Fibroblast of lung (primary cell): ENCODE results near the gene PTPRZ1.

Experiments
- CTCF ChIP-seq, 2 donors: IDR thresholded peaks in 1 of 2; conservative IDR thresholded peaks in 1 of 2; 1 replicate in 1 of 2; 2 replicates in 1 of 2; pipeline ENCODE4 v1.5.1; 2011 to 2012; ENCODE audit warnings: low read length in 2 of 2, control low read depth in 1 of 2, inconsistent platforms in 1 of 2, low read depth in 1 of 2, mild to moderate bottlenecking in 1 of 2
- EZH2 ChIP-seq: IDR thresholded peaks from 2 replicates; pipeline ENCODE4 v1.5.1; 2012; ENCODE audit warnings: low read length, control low read depth, mild to moderate bottlenecking; ENCODE audit errors: missing control alignments

GRCh38 chr7:121904120-121904519 lies 31.2 kb downstream of the PTPRZ1 start:
- no peak for TF ChIP-seq CTCF (conservative IDR thresholded peaks at IDR 0.05 in 1 of 2, IDR thresholded peaks at IDR 0.05 in 1 of 2; ENCODE audit: low read depth in 1 of 2, low read length in 2 of 2)
- no peak for TF ChIP-seq EZH2
